H1 (cell line): ENCODE data around the gene CPA4. TPM values are rescaled to one million over a fixed set of nuclear protein-coding genes. Genes with fewer than 3 reads are reported as not detected.

Source experiments
- CTCF ChIA-PET: fragments of 300-600 bp; sonication (Branson Sonifier 250); formaldehyde crosslinking; loops from one replicate; lab custom pipeline; 2021; ENCODE audit not compliant: partially characterized antibody; lab: Charles Lee
- POLR2A ChIA-PET: fragments of 300-600 bp; sonication (Branson Sonifier 250); formaldehyde crosslinking; loops from one replicate; lab custom pipeline; 2021; ENCODE audit warnings: inconsistent platforms; ENCODE audit not compliant: partially characterized antibody; lab: Charles Lee
- DNase-seq, 2 experiments: peaks; one replicate each; pipeline versions ENCODE4 v3.0.0 to v3.0.0-alpha.2; 2010 to 2022; ENCODE audit warnings: low spot score in 2 of 2, low read depth in 1 of 2, mixed read lengths in 1 of 2
- FAIRE-seq: peaks from 2 replicates; lab custom pipeline; 2011; peaks lifted over from hg19 to GRCh38; lab: Jason Lieb, UNC
- H2AFZ ChIP-seq: 2 replicates; pipeline ENCODE4 v1.8.1; 2012; ENCODE audit warnings: low read length, inconsistent platforms
- H2AK5ac ChIP-seq: 2 replicates; pipeline ENCODE4 v1.6.1; 2013; ENCODE audit warnings: low read depth, low read length
- H2BK120ac ChIP-seq: replicated peaks from 2 replicates; pipeline ENCODE3; 2013; ENCODE audit warnings: low read depth, low read length, inconsistent platforms
- H2BK12ac ChIP-seq: 2 replicates; pipeline ENCODE4 v1.6.1; 2013; ENCODE audit warnings: low read depth, low read length
- H2BK15ac ChIP-seq: 2 replicates; pipeline ENCODE4 v1.6.1; 2013; ENCODE audit warnings: low read length
- H2BK20ac ChIP-seq: 2 replicates; pipeline ENCODE4 v1.6.1; 2013; ENCODE audit warnings: low read length
- H2BK5ac ChIP-seq: 2 replicates; pipeline ENCODE4 v1.6.1; 2013; ENCODE audit warnings: low read depth, low read length
- H3K14ac ChIP-seq: 2 replicates; pipeline ENCODE4 v1.6.1; 2013; ENCODE audit warnings: inconsistent platforms; ENCODE audit not compliant: insufficient read length
- H3K18ac ChIP-seq: 2 replicates; pipeline ENCODE4 v1.6.1; 2013; ENCODE audit warnings: low read length; ENCODE audit errors: extremely low read depth
- H3K23ac ChIP-seq: 2 replicates; pipeline ENCODE4 v1.6.1; 2013; ENCODE audit warnings: inconsistent platforms; ENCODE audit not compliant: insufficient read length
- H3K23me2 ChIP-seq: 2 replicates; pipeline ENCODE4 v1.6.1; 2013; ENCODE audit warnings: low read depth, low read length
- H3K27ac ChIP-seq: 2 replicates; pipeline ENCODE4 v1.6.1; 2011; ENCODE audit warnings: low read depth, low read length, inconsistent platforms
- H3K27me3 ChIP-seq, 4 experiments: replicated peaks in 1 of 4; 1 replicate in 1 of 4; 2 replicates in 3 of 4; pipeline versions ENCODE4 v1.6.1 to v1.8.1; 2011 to 2013; ENCODE audit warnings: low read length in 3 of 4, mild to moderate bottlenecking in 3 of 4, inconsistent platforms in 2 of 4, mixed read lengths in 2 of 4, moderate library complexity in 1 of 4; ENCODE audit not compliant: control insufficient read depth in 3 of 4, insufficient read depth in 3 of 4; ENCODE audit errors: extremely low read depth in 1 of 4
- H3K36me3 ChIP-seq, 4 experiments: 2 replicates each; pipeline versions ENCODE4 v1.6.1 to v1.8.1; 2011 to 2013; ENCODE audit warnings: mild to moderate bottlenecking in 4 of 4, low read length in 3 of 4, moderate library complexity in 2 of 4, control low read depth in 1 of 4, inconsistent platforms in 1 of 4; ENCODE audit not compliant: insufficient read depth in 4 of 4, control insufficient read depth in 2 of 4
- H3K4ac ChIP-seq: replicated peaks from 2 replicates; pipeline ENCODE3; 2013; ENCODE audit warnings: low read length, low read depth, mixed read lengths, inconsistent platforms; ENCODE audit not compliant: insufficient read length
- H3K4me1 ChIP-seq, 4 experiments: replicated peaks in 1 of 4; 1 replicate in 1 of 4; 2 replicates in 3 of 4; pipeline versions ENCODE4 v1.6.1 to v1.8.1; 2011 to 2013; ENCODE audit warnings: low read length in 3 of 4, inconsistent platforms in 2 of 4, mixed read lengths in 1 of 4; ENCODE audit not compliant: insufficient read depth in 4 of 4, control insufficient read depth in 3 of 4
- H3K4me2 ChIP-seq, 2 experiments: 2 replicates each; pipeline versions ENCODE4 v1.6.1 to v1.8.1; 2011 to 2013; ENCODE audit warnings: low read depth in 2 of 2, low read length in 2 of 2, control low read depth in 1 of 2, inconsistent platforms in 1 of 2, mild to moderate bottlenecking in 1 of 2; ENCODE audit not compliant: insufficient read depth in 1 of 2
- H3K4me3 ChIP-seq, 4 experiments: fragments of 200-600, 300-600 bp in 1 of 4; sonication (generic), shearing (Covaris generic), sonication (Bioruptor Twin) in 1 of 4; 2 replicates each; pipeline versions ENCODE4 v1.5.1 to v1.8.1; 2011 to 2016; ENCODE audit warnings: low read length in 4 of 4, low read depth in 3 of 4, control low read depth in 2 of 4, inconsistent platforms in 2 of 4, mild to moderate bottlenecking in 2 of 4, mixed read lengths in 1 of 4, moderate library complexity in 1 of 4; ENCODE audit not compliant: insufficient read depth in 2 of 4; ENCODE audit errors: extremely low read depth in 1 of 4
- H3K56ac ChIP-seq: replicated peaks from 2 replicates; pipeline ENCODE3; 2013; ENCODE audit warnings: low read depth, mild to moderate bottlenecking, mixed read lengths, low read length, inconsistent platforms; ENCODE audit not compliant: insufficient read length
- H3K79me1 ChIP-seq: 2 replicates; pipeline ENCODE4 v1.6.1; 2013; ENCODE audit warnings: low read depth, low read length, control low read depth
- H3K79me2 ChIP-seq, 2 experiments: 2 replicates each; pipeline versions ENCODE4 v1.6.1 to v1.8.1; 2012 to 2013; ENCODE audit warnings: low read length in 2 of 2, mild to moderate bottlenecking in 2 of 2, inconsistent platforms in 1 of 2; ENCODE audit not compliant: insufficient read depth in 2 of 2, control insufficient read depth in 1 of 2
- H3K9ac ChIP-seq, 4 experiments: replicated peaks in 1 of 4; 1 replicate in 1 of 4; 2 replicates in 3 of 4; pipeline versions ENCODE4 v1.6.1 to v1.8.1; 2011 to 2013; ENCODE audit warnings: low read depth in 3 of 4, low read length in 3 of 4, control low read depth in 2 of 4, mild to moderate bottlenecking in 2 of 4, moderate library complexity in 2 of 4, inconsistent platforms in 1 of 4; ENCODE audit errors: extremely low read depth in 1 of 4
- H3K9me3 ChIP-seq, 2 experiments: 2 replicates each; pipeline versions ENCODE4 v1.6.1 to v1.8.1; 2012 to 2013; ENCODE audit warnings: mild to moderate bottlenecking in 2 of 2, moderate library complexity in 2 of 2, control low read depth in 1 of 2, inconsistent platforms in 1 of 2, low read depth in 1 of 2, low read length in 1 of 2, mixed read lengths in 1 of 2; ENCODE audit not compliant: insufficient read depth in 2 of 2
- H4K20me1 ChIP-seq, 2 experiments: replicated peaks in 1 of 2; 2 replicates each; pipeline versions ENCODE3 to v1.8.1; 2011 to 2013; ENCODE audit warnings: inconsistent platforms in 2 of 2, low read length in 2 of 2, mild to moderate bottlenecking in 1 of 2; ENCODE audit not compliant: insufficient read depth in 2 of 2, control insufficient read depth in 1 of 2
- H4K5ac ChIP-seq: 2 replicates; pipeline ENCODE4 v1.6.1; 2013; ENCODE audit warnings: low read length, low read depth, mixed read lengths, inconsistent platforms; ENCODE audit not compliant: insufficient read length
- H4K8ac ChIP-seq: 2 replicates; pipeline ENCODE4 v1.8.0; 2013; ENCODE audit warnings: mild to moderate bottlenecking, moderate library complexity, low read length, inconsistent platforms; ENCODE audit not compliant: insufficient read depth; ENCODE audit errors: extremely low read depth
- H4K91ac ChIP-seq: replicated peaks from 2 replicates; pipeline ENCODE3; 2013; ENCODE audit warnings: low read length, mixed read lengths, inconsistent platforms; ENCODE audit not compliant: insufficient read length
- FOSL1 ChIP-seq: IDR thresholded peaks from 2 replicates; pipeline ENCODE4 v1.6.1; 2011; ENCODE audit warnings: mild to moderate bottlenecking, low read depth, low read length, moderate library complexity; ENCODE audit not compliant: insufficient read depth
- KDM1A ChIP-seq: fragments of 200-600, 300-600 bp; sonication (generic); IDR thresholded peaks from 2 replicates; pipeline ENCODE4 v1.7.1; 2016; ENCODE audit warnings: mild to moderate bottlenecking, low read length, borderline replicate concordance
- POU5F1 ChIP-seq: IDR thresholded peaks from 2 replicates; pipeline ENCODE4 v1.6.1; 2011; ENCODE audit warnings: low read depth, mild to moderate bottlenecking, low read length, moderate library complexity
- TEAD4 ChIP-seq: IDR thresholded peaks from 2 replicates; pipeline ENCODE4 v1.6.1; 2012; ENCODE audit warnings: low read depth, low read length, inconsistent platforms, mixed read lengths
- WGBS, 2 experiments: shearing (Covaris generic) in 1 of 2; methylation state at CpG; one replicate each; pipeline versions ENCODE4 v1.1.6 to v1.1.7; 2013 to 2015; ENCODE audit warnings: low lambda C conversion rate in 2 of 2, mixed read lengths in 2 of 2, inconsistent platforms in 1 of 2, low coverage in 1 of 2, missing lambda C conversion rate in 1 of 2; ENCODE audit not compliant: insufficient replicate concordance in 2 of 2, insufficient coverage in 1 of 2, insufficient read length in 1 of 2; ENCODE audit errors: extremely low coverage in 1 of 2, missing lambda C conversion rate in 1 of 2; 5-methylcytosine and 5-hydroxymethylcytosine counted together
- polyA plus RNA-seq, 7 experiments: library from polyadenylated mRNA; depleted of rRNA in 3 of 7; stranded (reverse) in 5 of 7; unstranded in 2 of 7; fragments of >200 nt in 5 of 7; fragments of 200-250 nt in 2 of 7; gene quantifications; 1 replicate in 5 of 7; 2 replicates in 1 of 7; 4 replicates in 1 of 7; pipeline versions ENCODE4 v1.2.1 to v1.2.3, GENCODE V29; 2011 to 2013; ENCODE audit warnings: missing spikeins in 2 of 7, mixed read lengths in 2 of 7
- total RNA-seq: library from RNA; stranded (reverse); fragmentation: NEBNext Ultra II Directional; extraction: Animal tissue kit (Norgen Biotek cat#: 25700); gene quantifications from 2 replicates; pipeline ENCODE4 v1.2.1, GENCODE V29; 2021

The CPA4 gene
- total and polyA plus RNA-seq, 2 of the 8 experiments (the other 6 are each of a cell fraction or from before 2014, with no cell fraction given) = 0.03 TPM; not detected in 1

GRCh38 chr7:130279906-130280305, 13.1 kb upstream of the CPA4 start:
- H2BK5ac ChIP-seq = no peak overlapping the region
- H3K27me3 ChIP-seq = no peaks in the 10 kb centered on the region
- H2AFZ ChIP-seq = no peak overlapping the region
- no peak overlapping the region for H4K5ac ChIP-seq
- no peak overlapping the region for H2BK15ac ChIP-seq
- no peak overlapping the region for H3K4ac ChIP-seq
- 87% methylated on average over 1 of the region's 1 CpG; no CpG with 5 or more reads in 1 of the 2 experiments for WGBS, 2 experiments
- TF ChIP-seq POU5F1 (no peak), KDM1A (no peak), TEAD4 (no peak), FOSL1 (no peak)
- POLR2A ChIA-PET = interaction anchor here (0.5 kb wide), 1 partner anchor 29 kb away, joined by 3 read pairs; no protein-coding TSS in a partner anchor
- H2BK120ac ChIP-seq = no peak overlapping the region
- H2BK12ac ChIP-seq = no peak overlapping the region
- DNase-seq (no peak), FAIRE-seq (no peak)
- H3K23me2 ChIP-seq = no peaks in the 10 kb centered on the region; the same call in 1 of the 2 replicates
- H3K79me2 ChIP-seq = no peaks in the 10 kb centered on the region
- no peak overlapping the region for H3K56ac ChIP-seq
- no peak overlapping the region for H3K9ac ChIP-seq
- no peak overlapping the region for H4K91ac ChIP-seq
- no peak overlapping the region for H2AK5ac ChIP-seq
- no peak overlapping the region for H3K27ac ChIP-seq
- CTCF ChIA-PET = interaction anchor here (0.6 to 2.5 kb wide), 2 partner anchors 18 to 118 kb away, joined by 3 to 7 read pairs; no protein-coding TSS in a partner anchor
- no peak overlapping the region for H2BK20ac ChIP-seq
- peaks cover 0 to 10% (median 4%) of the 10 kb centered on the region in 4 experiments; a peak in 6 of 7 replicates for H3K4me1 ChIP-seq
- no peaks in the 10 kb centered on the region for H3K9me3 ChIP-seq
- no peaks in the 10 kb centered on the region for H4K20me1 ChIP-seq
- no peaks in the 10 kb centered on the region for H3K36me3 ChIP-seq
- no peak overlapping the region for H4K8ac ChIP-seq
- no peak overlapping the region for H3K18ac ChIP-seq
- no peak overlapping the region for H3K14ac ChIP-seq
- H3K4me2 ChIP-seq = no peak overlapping the region
- H3K79me1 ChIP-seq = no peaks in the 10 kb centered on the region
- H3K4me3 ChIP-seq = no peak overlapping the region
- H3K23ac ChIP-seq = no peak overlapping the region
